GM12878 (cell line): ENCODE data around the gene TMPRSS9. TPM values are rescaled to one million over a fixed set of nuclear protein-coding genes. Genes with fewer than 3 reads are reported as not detected.

ENCODE experiments used
- ATAC-seq: fragments of 200-7000 bp; cut with Tn5 transposase; 3 replicates; pipeline ENCODE4 v1.9.1; 2020; ENCODE audit warnings: mild to moderate bottlenecking, moderate library complexity
- BruUV-seq: library from RNA; stranded (reverse); fragments of 400-500 nt; replicated peaks from 2 replicates; lab custom pipeline; 2021; lab: Mats Ljungman, UMichigan
- CTCF ChIA-PET: fragments of 300-600 bp; sonication (Branson Sonifier 250); formaldehyde crosslinking; extraction: SDS; loops from one replicate; lab custom pipeline; 2021; ENCODE audit warnings: inconsistent platforms; lab: Yijun Ruan, JAX
- POLR2A ChIA-PET: fragments of 350-600 bp; formaldehyde crosslinking; extraction: SDS; loops from one replicate; lab custom pipeline; 2021; ENCODE audit warnings: inconsistent platforms; lab: Charles Lee
- RAD21 ChIA-PET: fragments of 300-600 bp; sonication (Branson Sonifier 250); formaldehyde crosslinking; loops from one replicate; lab custom pipeline; 2023; ENCODE audit warnings: antibody characterized with exemption; ENCODE audit not compliant: unreplicated experiment; lab: Charles Lee
- SMC1A ChIA-PET: fragments of 300-600 bp; sonication (Branson Sonifier 250); formaldehyde crosslinking; loops from one replicate; lab custom pipeline; 2023; ENCODE audit not compliant: unreplicated experiment, uncharacterized antibody; lab: Charles Lee
- DNase-seq: peaks from one replicate; pipeline ENCODE4 v3.0.0-alpha.2; 2011; ENCODE audit warnings: low read depth, low spot score
- FAIRE-seq: peaks from 3 replicates; lab custom pipeline; 2011; peaks lifted over from hg19 to GRCh38; lab: Jason Lieb, UNC
- H2AFZ ChIP-seq: 2 replicates; pipeline ENCODE4 v1.6.0; 2011; ENCODE audit warnings: low read depth, low read length, control low read depth; ENCODE audit not compliant: control insufficient read depth
- H3K27ac ChIP-seq: 2 replicates; pipeline ENCODE4 v1.5.1; 2011; ENCODE audit warnings: control low read depth; ENCODE audit not compliant: control insufficient read depth, insufficient read depth
- H3K27me3 ChIP-seq, 2 experiments: replicated peaks in 1 of 2; 2 replicates each; pipeline versions ENCODE4 v1.6.0 to v1.6.1; 2011; ENCODE audit warnings: low read length in 1 of 2; ENCODE audit not compliant: control insufficient read depth in 2 of 2, insufficient read depth in 2 of 2
- H3K36me3 ChIP-seq, 2 experiments: 2 replicates each; pipeline ENCODE4 v1.5.1; 2011; ENCODE audit warnings: low read length in 1 of 2; ENCODE audit not compliant: control insufficient read depth in 2 of 2, insufficient read depth in 2 of 2
- H3K4me1 ChIP-seq: 2 replicates; pipeline ENCODE4 v1.6.1; 2011; ENCODE audit warnings: mild to moderate bottlenecking, low read length, moderate library complexity, mixed read lengths; ENCODE audit not compliant: control insufficient read depth, insufficient read depth
- H3K4me2 ChIP-seq: 2 replicates; pipeline ENCODE4 v1.6.0; 2011; ENCODE audit warnings: control low read depth; ENCODE audit not compliant: control insufficient read depth, insufficient read depth
- H3K4me3 ChIP-seq: fragments of 200-600 bp; sonication (generic); 2 replicates; pipeline ENCODE4 v1.5.1; 2016
- H3K79me2 ChIP-seq: 2 replicates; pipeline ENCODE4 v1.6.0; 2011; ENCODE audit warnings: low read length; ENCODE audit not compliant: control insufficient read depth, insufficient read depth
- H3K9ac ChIP-seq: 2 replicates; pipeline ENCODE4 v1.8.0; 2011; ENCODE audit warnings: low read length, control low read depth, mixed read lengths; ENCODE audit not compliant: control insufficient read depth, insufficient read depth
- H3K9me3 ChIP-seq: replicated peaks from 3 replicates; pipeline ENCODE4 v1.5.1; 2011; ENCODE audit warnings: mild to moderate bottlenecking, low read length; ENCODE audit not compliant: control insufficient read depth, insufficient read depth
- H4K20me1 ChIP-seq: 2 replicates; pipeline ENCODE4 v1.6.0; 2011; ENCODE audit not compliant: control insufficient read depth, insufficient read depth
- EZH2 ChIP-seq: IDR thresholded peaks from 2 replicates; pipeline ENCODE4 v1.6.1; 2012; ENCODE audit warnings: low read depth, mild to moderate bottlenecking, control low read depth, inconsistent platforms, low read length, borderline replicate concordance; ENCODE audit not compliant: control insufficient read depth
- GABPA ChIP-seq: IDR thresholded peaks from 2 replicates; pipeline ENCODE4 v1.6.1; 2014; ENCODE audit warnings: antibody characterized with exemption, low read depth, mild to moderate bottlenecking, inconsistent platforms
- IRF4 ChIP-seq: IDR thresholded peaks from 2 replicates; pipeline ENCODE4 v1.6.1; 2011; ENCODE audit warnings: low read depth, low read length
- KDM1A ChIP-seq: fragments of 200-600 bp; sonication (generic); IDR thresholded peaks from 2 replicates; pipeline ENCODE4 v1.6.1; 2016; ENCODE audit warnings: borderline replicate concordance
- POLR2AphosphoS5 ChIP-seq: IDR thresholded peaks from 2 replicates; pipeline ENCODE4 v1.6.1; 2011; ENCODE audit warnings: mild to moderate bottlenecking, low read length, inconsistent platforms
- SPI1 ChIP-seq: IDR thresholded peaks from 2 replicates; pipeline ENCODE4 v1.6.1; 2011; ENCODE audit warnings: low read depth, mild to moderate bottlenecking, low read length, moderate library complexity, borderline replicate concordance; ENCODE audit not compliant: insufficient read depth
- YBX1 ChIP-seq: fragments of 450-650 bp; IDR thresholded peaks from 2 replicates; pipeline ENCODE4 v1.6.1; 2016; ENCODE audit warnings: antibody characterized with exemption
- ZNF207 ChIP-seq: fragments of 450-650 bp; IDR thresholded peaks from 2 replicates; pipeline ENCODE4 v1.6.1; 2014; ENCODE audit warnings: antibody characterized with exemption, mild to moderate bottlenecking, borderline replicate concordance
- WGBS: methylation state at CpG from one replicate; pipeline ENCODE4 v1.1.6; 2016; ENCODE audit warnings: low lambda C conversion rate; ENCODE audit not compliant: insufficient replicate concordance, insufficient coverage; ENCODE audit errors: missing lambda C conversion rate; 5-methylcytosine and 5-hydroxymethylcytosine counted together
- in situ Hi-C: fragments of 300-500 bp; cut with MboI; formaldehyde crosslinking; loops from 9 replicates; pipeline ENCODE4 v1.14.3; 2018; ENCODE audit warnings: mixed read lengths
- intact Hi-C: fragments of 100-400 bp; cut with micrococcal nuclease; formaldehyde crosslinking; loops from one replicate; pipeline ENCODE4 v1.14.2; 2022; ENCODE audit not compliant: unreplicated experiment
- polyA plus RNA-seq, 11 experiments: library from polyadenylated mRNA; depleted of rRNA in 4 of 11; unstranded in 6 of 11; stranded (reverse) in 5 of 11; fragments of >200 nt; fragmentation: Nextera tagmentation in 4 of 11; fragmentation: Illumina TruSeq in 1 of 11; extraction: Ambion mirVana in 4 of 11; extraction: Trizol in 1 of 11; gene quantifications; 1 replicate in 1 of 11; 2 replicates in 10 of 11; pipeline versions ENCODE4 v1.2.1 to v1.2.3, GENCODE V29; 2011 to 2016; ENCODE audit warnings: inconsistent platforms in 2 of 11, missing spikeins in 2 of 11, low read depth in 1 of 11
- total RNA-seq, 4 experiments: library from RNA; depleted of rRNA in 3 of 4; stranded (reverse); fragments of >200 nt in 3 of 4; fragmentation: Illumina TruSeq in 1 of 4; extraction: Trizol in 1 of 4; gene quantifications; 2 replicates each; pipeline versions ENCODE4 v1.2.1 to v1.2.3, GENCODE V29; 2013 to 2021
- TF ChIP-seq, protein P1 (sequence below), 3 experiments: IDR thresholded peaks in 2 of 3; conservative IDR thresholded peaks in 1 of 3; 2 replicates each; pipeline ENCODE4 v1.5.1; 2011; ENCODE audit warnings: low read depth in 3 of 3, low read length in 3 of 3, mild to moderate bottlenecking in 3 of 3, control low read depth in 2 of 3, moderate library complexity in 2 of 3, inconsistent platforms in 1 of 3, mixed read lengths in 1 of 3; ENCODE audit not compliant: control insufficient read depth in 2 of 3, insufficient read depth in 1 of 3; ENCODE audit errors: extremely low read depth in 1 of 3

Gene TMPRSS9
- total and polyA plus RNA-seq, 10 of the 15 experiments (the other 5 are each of a cell fraction or from before 2014, with no cell fraction given): 0.24 TPM; not detected in 9

DNA sequence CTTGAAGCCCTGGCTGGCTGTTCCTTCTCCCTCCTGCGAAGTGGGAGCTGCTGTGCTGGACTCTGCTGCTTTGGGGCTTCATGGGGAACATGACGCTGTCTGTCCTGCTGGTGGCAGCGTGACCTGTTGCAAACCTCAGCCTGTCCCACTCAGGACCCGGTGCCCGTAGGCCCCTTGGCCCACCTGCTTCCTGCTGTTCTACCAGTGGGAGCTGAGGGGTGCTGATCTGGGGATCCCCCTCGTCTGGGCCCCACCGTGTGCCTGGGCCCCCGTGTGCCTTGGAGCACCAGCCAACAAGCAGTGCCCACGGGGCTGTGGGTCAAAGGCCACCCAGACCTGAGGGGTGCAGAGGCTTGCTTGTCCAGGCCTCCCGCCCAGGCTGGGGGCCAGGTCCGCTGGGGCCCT, 26.3 kb upstream of the TMPRSS9 start:
- Histone ChIP-seq H3K4me2 (no peak overlapping the region), H3K4me3 (no peak overlapping the region), H3K79me2 (peaks cover 29% of the 10 kb centered on the region), H3K27me3 (no peaks in the 10 kb centered on the region), H2AFZ (no peak overlapping the region), H3K9me3 (no peaks in the 10 kb centered on the region; the same call in 2 of the 3 replicates), H3K27ac (no peak overlapping the region), H3K4me1 (peaks cover 13% of the 10 kb centered on the region), H4K20me1 (no peaks in the 10 kb centered on the region), H3K36me3 (peaks cover 0 to 4% of the 10 kb centered on the region in 2 experiments; a peak in 3 of 4 replicates), H3K9ac (no peak overlapping the region)
- ATAC-seq (no peak), FAIRE-seq (no peak), DNase-seq (no peak)
- TF ChIP-seq, protein P1, sequence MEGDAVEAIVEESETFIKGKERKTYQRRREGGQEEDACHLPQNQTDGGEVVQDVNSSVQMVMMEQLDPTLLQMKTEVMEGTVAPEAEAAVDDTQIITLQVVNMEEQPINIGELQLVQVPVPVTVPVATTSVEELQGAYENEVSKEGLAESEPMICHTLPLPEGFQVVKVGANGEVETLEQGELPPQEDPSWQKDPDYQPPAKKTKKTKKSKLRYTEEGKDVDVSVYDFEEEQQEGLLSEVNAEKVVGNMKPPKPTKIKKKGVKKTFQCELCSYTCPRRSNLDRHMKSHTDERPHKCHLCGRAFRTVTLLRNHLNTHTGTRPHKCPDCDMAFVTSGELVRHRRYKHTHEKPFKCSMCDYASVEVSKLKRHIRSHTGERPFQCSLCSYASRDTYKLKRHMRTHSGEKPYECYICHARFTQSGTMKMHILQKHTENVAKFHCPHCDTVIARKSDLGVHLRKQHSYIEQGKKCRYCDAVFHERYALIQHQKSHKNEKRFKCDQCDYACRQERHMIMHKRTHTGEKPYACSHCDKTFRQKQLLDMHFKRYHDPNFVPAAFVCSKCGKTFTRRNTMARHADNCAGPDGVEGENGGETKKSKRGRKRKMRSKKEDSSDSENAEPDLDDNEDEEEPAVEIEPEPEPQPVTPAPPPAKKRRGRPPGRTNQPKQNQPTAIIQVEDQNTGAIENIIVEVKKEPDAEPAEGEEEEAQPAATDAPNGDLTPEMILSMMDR (IDR thresholded peaks at IDR 0.05 in 2 of 3, conservative IDR thresholded peaks at IDR 0.05 in 1 of 3; ENCODE audit: control insufficient read depth in 2 of 3, extremely low read depth in 1 of 3, insufficient read depth in 1 of 3, low read depth in 3 of 3, low read length in 3 of 3): 0 out of 6 replicates have a peak, but pooled peaks of 1 of the 3 experiments have one; percentile 0
- TF ChIP-seq KDM1A: no peak
- CTCF ChIA-PET: no interaction called here
- RAD21 ChIA-PET: interaction anchor here (0.5 kb wide), 1 partner anchor 180 kb away, joined by 3 read pairs; no protein-coding TSS in a partner anchor
- POLR2A ChIA-PET: no interaction called here
- SMC1A ChIA-PET: no interaction called here
- intact Hi-C loops (no loop called here), in situ Hi-C loops (no loop called here)
- 60% methylated on average over 11 of the region's 11 CpGs for WGBS
- BruUV-seq: no TSS peak

DNA sequence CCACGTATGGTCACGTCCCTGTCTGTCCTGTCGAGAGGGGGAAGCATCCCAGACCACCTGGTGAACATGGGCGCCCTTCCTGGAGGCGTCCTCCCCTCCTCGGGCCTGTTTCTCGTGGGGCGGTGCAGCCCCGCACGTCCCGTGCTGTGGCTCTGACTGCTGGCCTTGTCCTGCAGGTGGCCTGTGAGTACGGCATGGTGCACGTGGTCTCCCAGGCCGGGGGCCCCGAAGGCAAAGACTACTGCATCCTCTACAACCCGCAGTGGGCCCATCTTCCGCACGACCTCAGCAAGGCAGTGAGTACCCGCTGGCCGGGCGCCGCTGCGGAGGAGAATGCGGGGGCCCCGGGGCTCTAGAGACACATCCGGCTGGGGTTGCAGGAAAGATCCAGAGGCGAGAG, 25.6 kb upstream of the TMPRSS9 start:
- DNase-seq (no peak), ATAC-seq (no peak), FAIRE-seq (no peak)
- ChIA-PET RAD21 (no interaction called here), SMC1A (no interaction called here), CTCF (no interaction called here), POLR2A (no interaction called here)
- peaks cover 13% of the 10 kb centered on the region for H3K4me1 ChIP-seq
- no peaks in the 10 kb centered on the region; the same call in 2 of the 3 replicates for H3K9me3 ChIP-seq
- no peak overlapping the region for H3K27ac ChIP-seq
- peaks cover 24% of the 10 kb centered on the region for H3K79me2 ChIP-seq
- TF ChIP-seq IRF4: no peak
- no peak for TF ChIP-seq SPI1
- no peak for TF ChIP-seq EZH2
- no peak for TF ChIP-seq POLR2AphosphoS5
- no peak for TF ChIP-seq YBX1
- TF ChIP-seq ZNF207: no peak
- no peak for TF ChIP-seq GABPA
- in situ Hi-C loops: no loop called here
- intact Hi-C loops: no loop called here
- H2AFZ ChIP-seq: no peak overlapping the region
- WGBS: 94% methylated on average over 26 of the region's 27 CpGs
- H3K36me3 ChIP-seq: peaks cover 0 to 5% of the 10 kb centered on the region in 2 experiments; a peak in 3 of 4 replicates
- no TSS peak for BruUV-seq
- no peaks in the 10 kb centered on the region for H4K20me1 ChIP-seq
- no peak overlapping the region for H3K9ac ChIP-seq
- no peak overlapping the region for H3K4me2 ChIP-seq
- no peaks in the 10 kb centered on the region for H3K27me3 ChIP-seq
- no peak overlapping the region for H3K4me3 ChIP-seq
